ENCODE measurements around the gene TRMT2A. TPM values are rescaled to one million over a fixed set of nuclear protein-coding genes. Genes with fewer than 3 reads are reported as not detected.

Gene TRMT2A
- total RNA-seq, 3 donors from 2014 or later (not counting 1 experiment from before 2014, with no cell fraction given) = 86.4 to 104 (median 86.5) TPM

- no peaks in the 10 kb centered on the region for H3K27me3 ChIP-seq (ENCODE audit: control insufficient read depth, insufficient read depth, low read length)
- Mint-ChIP-seq H3K4me3 (no peak overlapping the region), H3K36me3 (no peaks in the 10 kb centered on the region), H3K9me3 (no peaks in the 10 kb centered on the region), H3K27ac (peak overlapping the region; percentile 31 to 58), H3K27me3 (ENCODE audit: low read depth in 2 of 2) (no peaks in the 10 kb centered on the region), H3K4me1 (peaks cover 15 to 33% of the 10 kb centered on the region in 2 donors)
- DNase-seq = no peak
- no peak for TF ChIP-seq CTCF (IDR thresholded peaks at IDR 0.05)
- WGBS (ENCODE audit: insufficient coverage) = 98% methylated on average over 9 of the region's 9 CpGs
- ATAC-seq = no peak
- H3K4me3 ChIP-seq (ENCODE audit: low read length) = no peak overlapping the region
- peaks cover 77% of the 10 kb centered on the region for H3K36me3 ChIP-seq (ENCODE audit: control insufficient read depth, insufficient read depth, low read length)
- H3K9me3 ChIP-seq (ENCODE audit: control insufficient read depth, insufficient read depth, low read length) = no peaks in the 10 kb centered on the region
- intact Hi-C loops (cut with micrococcal nuclease) = no loop called here
- no peak overlapping the region for H3K27ac ChIP-seq (ENCODE audit: low read length)
- peaks cover 56% of the 10 kb centered on the region for H3K4me1 ChIP-seq (ENCODE audit: control insufficient read depth, insufficient read depth, low read length)
Observed at GRCh38 chr22:20110359-20110985, 6.6 kb downstream of the TRMT2A start.

GRCh38 chr22:20109411-20110358 lies 7.3 kb downstream of the TRMT2A start:
- H3K4me3 Mint-ChIP-seq = no peak overlapping the region
- no peak for TF ChIP-seq CTCF (IDR thresholded peaks at IDR 0.05)

GRCh38 chr22:20108757-20109230 lies 8.2 kb downstream of the TRMT2A start:
- Mint-ChIP-seq H3K9me3 (no peaks in the 10 kb centered on the region), H3K27ac (peak overlapping the region in 1 of 2 donors; percentile 60), H3K27me3 (ENCODE audit: low read depth in 2 of 2) (no peaks in the 10 kb centered on the region), H3K4me1 (peaks cover 7 to 20% of the 10 kb centered on the region in 2 donors), H3K36me3 (no peaks in the 10 kb centered on the region), H3K4me3 (no peak overlapping the region)
- Histone ChIP-seq H3K4me3 (ENCODE audit: low read length) (no peak overlapping the region), H3K27ac (ENCODE audit: low read length) (no peak overlapping the region), H3K4me1 (ENCODE audit: control insufficient read depth, insufficient read depth, low read length) (peaks cover 39% of the 10 kb centered on the region), H3K27me3 (ENCODE audit: control insufficient read depth, insufficient read depth, low read length) (no peaks in the 10 kb centered on the region), H3K36me3 (ENCODE audit: control insufficient read depth, insufficient read depth, low read length) (peaks cover 72% of the 10 kb centered on the region), H3K9me3 (ENCODE audit: control insufficient read depth, insufficient read depth, low read length) (no peaks in the 10 kb centered on the region)
- no peak for DNase-seq
- no peak for ATAC-seq
- TF ChIP-seq CTCF (IDR thresholded peaks at IDR 0.05) = no peak
- 95% methylated on average over 12 of the region's 12 CpGs for WGBS (ENCODE audit: insufficient coverage)
- intact Hi-C loops (cut with micrococcal nuclease) = no loop called here

More at GRCh38 chr22:20109411-20110358, 7.3 kb downstream of the TRMT2A start:
- no peak for DNase-seq
- Histone ChIP-seq H3K4me3 (ENCODE audit: low read length) (no peak overlapping the region), H3K9me3 (ENCODE audit: control insufficient read depth, insufficient read depth, low read length) (no peaks in the 10 kb centered on the region), H3K4me1 (ENCODE audit: control insufficient read depth, insufficient read depth, low read length) (peaks cover 48% of the 10 kb centered on the region), H3K36me3 (ENCODE audit: control insufficient read depth, insufficient read depth, low read length) (peaks cover 76% of the 10 kb centered on the region), H3K27me3 (ENCODE audit: control insufficient read depth, insufficient read depth, low read length) (no peaks in the 10 kb centered on the region), H3K27ac (ENCODE audit: low read length) (no peak overlapping the region)
- WGBS (ENCODE audit: insufficient coverage) = 87% methylated on average over 23 of the region's 23 CpGs
- Mint-ChIP-seq H3K27ac (peak overlapping the region in 1 of 2 donors; percentile 11), H3K9me3 (no peaks in the 10 kb centered on the region), H3K4me1 (peaks cover 11 to 27% of the 10 kb centered on the region in 2 donors), H3K27me3 (ENCODE audit: low read depth in 2 of 2) (no peaks in the 10 kb centered on the region), H3K36me3 (no peaks in the 10 kb centered on the region)
- intact Hi-C loops (cut with micrococcal nuclease) = no loop called here
- no peak for ATAC-seq

All from natural killer cell (primary cell).